Bronchus fibroblast of lung (primary cell): ENCODE results near the gene BNIP2. TPM values are rescaled to one million over a fixed set of nuclear protein-coding genes. Genes with fewer than 3 reads are reported as not detected.

Experiments used
- total RNA-seq: library from RNA; depleted of rRNA; stranded (reverse); fragments of >200 nt; gene quantifications from 2 replicates; pipeline ENCODE4 v1.2.3, GENCODE V29; 2015

BNIP2 gene
- 37.8 and 58.2 TPM in 2 replicates for total RNA-seq

GRCh38 chr15:59688782-59689625 lies at the start of gene BNIP2:
TSS of gene BNIP2 (minus strand) at chr15:59689320. CDS start at chr15:59682457, 6,863 bp downstream.

GRCh38 chr15:59656897-59657634 lies 32.1 kb downstream of the BNIP2 start, which contains the start of gene GTF2A2:
TSS of gene GTF2A2 (minus strand) at chr15:59657515. CDS start at chr15:59652277, 5,238 bp downstream.

GRCh38 chr15:59611276-59612260 lies 77.6 kb downstream of the BNIP2 start, which contains the start of gene GCNT3:
TSS of gene GCNT3 (plus strand) at chr15:59611783. CDS start at chr15:59618239, 6,456 bp downstream.

Other genes starting within 250 kb of the BNIP2 start
- not detected in 2 replicates for gene GCNT3, start 77.5 kb downstream of the BNIP2 start, total RNA-seq
- gene GTF2A2, start 31.8 kb downstream of the BNIP2 start, total RNA-seq = 27.6 and 38.0 TPM in 2 replicates